H1 (cell line): ENCODE measurements around the gene RBMS2. TPM values are rescaled to one million over a fixed set of nuclear protein-coding genes. Genes with fewer than 3 reads are reported as not detected.

ENCODE experiments used
- CTCF ChIA-PET: fragments of 300-600 bp; sonication (Branson Sonifier 250); formaldehyde crosslinking; loops from one replicate; lab custom pipeline; 2021; ENCODE audit not compliant: partially characterized antibody; lab: Charles Lee
- POLR2A ChIA-PET: fragments of 300-600 bp; sonication (Branson Sonifier 250); formaldehyde crosslinking; loops from one replicate; lab custom pipeline; 2021; ENCODE audit warnings: inconsistent platforms; ENCODE audit not compliant: partially characterized antibody; lab: Charles Lee
- DNase-seq, 2 experiments: peaks; one replicate each; pipeline versions ENCODE4 v3.0.0 to v3.0.0-alpha.2; 2010 to 2022; ENCODE audit warnings: low spot score in 2 of 2, low read depth in 1 of 2, mixed read lengths in 1 of 2
- FAIRE-seq: peaks from 2 replicates; lab custom pipeline; 2011; peaks lifted over from hg19 to GRCh38; lab: Jason Lieb, UNC
- H2AFZ ChIP-seq: 2 replicates; pipeline ENCODE4 v1.8.1; 2012; ENCODE audit warnings: low read length, inconsistent platforms
- H2AK5ac ChIP-seq: 2 replicates; pipeline ENCODE4 v1.6.1; 2013; ENCODE audit warnings: low read depth, low read length
- H2BK120ac ChIP-seq: replicated peaks from 2 replicates; pipeline ENCODE3; 2013; ENCODE audit warnings: low read depth, low read length, inconsistent platforms
- H2BK12ac ChIP-seq: 2 replicates; pipeline ENCODE4 v1.6.1; 2013; ENCODE audit warnings: low read depth, low read length
- H2BK15ac ChIP-seq: 2 replicates; pipeline ENCODE4 v1.6.1; 2013; ENCODE audit warnings: low read length
- H2BK20ac ChIP-seq: 2 replicates; pipeline ENCODE4 v1.6.1; 2013; ENCODE audit warnings: low read length
- H2BK5ac ChIP-seq: 2 replicates; pipeline ENCODE4 v1.6.1; 2013; ENCODE audit warnings: low read depth, low read length
- H3K14ac ChIP-seq: 2 replicates; pipeline ENCODE4 v1.6.1; 2013; ENCODE audit warnings: inconsistent platforms; ENCODE audit not compliant: insufficient read length
- H3K18ac ChIP-seq: 2 replicates; pipeline ENCODE4 v1.6.1; 2013; ENCODE audit warnings: low read length; ENCODE audit errors: extremely low read depth
- H3K23ac ChIP-seq: 2 replicates; pipeline ENCODE4 v1.6.1; 2013; ENCODE audit warnings: inconsistent platforms; ENCODE audit not compliant: insufficient read length
- H3K23me2 ChIP-seq: 2 replicates; pipeline ENCODE4 v1.6.1; 2013; ENCODE audit warnings: low read depth, low read length
- H3K27ac ChIP-seq: 2 replicates; pipeline ENCODE4 v1.6.1; 2011; ENCODE audit warnings: low read depth, low read length, inconsistent platforms
- H3K27me3 ChIP-seq, 4 experiments: replicated peaks in 1 of 4; 1 replicate in 1 of 4; 2 replicates in 3 of 4; pipeline versions ENCODE4 v1.6.1 to v1.8.1; 2011 to 2013; ENCODE audit warnings: low read length in 3 of 4, mild to moderate bottlenecking in 3 of 4, inconsistent platforms in 2 of 4, mixed read lengths in 2 of 4, moderate library complexity in 1 of 4; ENCODE audit not compliant: control insufficient read depth in 3 of 4, insufficient read depth in 3 of 4; ENCODE audit errors: extremely low read depth in 1 of 4
- H3K36me3 ChIP-seq, 4 experiments: 2 replicates each; pipeline versions ENCODE4 v1.6.1 to v1.8.1; 2011 to 2013; ENCODE audit warnings: mild to moderate bottlenecking in 4 of 4, low read length in 3 of 4, moderate library complexity in 2 of 4, control low read depth in 1 of 4, inconsistent platforms in 1 of 4; ENCODE audit not compliant: insufficient read depth in 4 of 4, control insufficient read depth in 2 of 4
- H3K4ac ChIP-seq: replicated peaks from 2 replicates; pipeline ENCODE3; 2013; ENCODE audit warnings: low read length, low read depth, mixed read lengths, inconsistent platforms; ENCODE audit not compliant: insufficient read length
- H3K4me1 ChIP-seq, 4 experiments: replicated peaks in 1 of 4; 1 replicate in 1 of 4; 2 replicates in 3 of 4; pipeline versions ENCODE4 v1.6.1 to v1.8.1; 2011 to 2013; ENCODE audit warnings: low read length in 3 of 4, inconsistent platforms in 2 of 4, mixed read lengths in 1 of 4; ENCODE audit not compliant: insufficient read depth in 4 of 4, control insufficient read depth in 3 of 4
- H3K4me2 ChIP-seq, 2 experiments: 2 replicates each; pipeline versions ENCODE4 v1.6.1 to v1.8.1; 2011 to 2013; ENCODE audit warnings: low read depth in 2 of 2, low read length in 2 of 2, control low read depth in 1 of 2, inconsistent platforms in 1 of 2, mild to moderate bottlenecking in 1 of 2; ENCODE audit not compliant: insufficient read depth in 1 of 2
- H3K4me3 ChIP-seq, 4 experiments: fragments of 200-600, 300-600 bp in 1 of 4; sonication (generic), shearing (Covaris generic), sonication (Bioruptor Twin) in 1 of 4; 2 replicates each; pipeline versions ENCODE4 v1.5.1 to v1.8.1; 2011 to 2016; ENCODE audit warnings: low read length in 4 of 4, low read depth in 3 of 4, control low read depth in 2 of 4, inconsistent platforms in 2 of 4, mild to moderate bottlenecking in 2 of 4, mixed read lengths in 1 of 4, moderate library complexity in 1 of 4; ENCODE audit not compliant: insufficient read depth in 2 of 4; ENCODE audit errors: extremely low read depth in 1 of 4
- H3K56ac ChIP-seq: replicated peaks from 2 replicates; pipeline ENCODE3; 2013; ENCODE audit warnings: low read depth, mild to moderate bottlenecking, mixed read lengths, low read length, inconsistent platforms; ENCODE audit not compliant: insufficient read length
- H3K79me1 ChIP-seq: 2 replicates; pipeline ENCODE4 v1.6.1; 2013; ENCODE audit warnings: low read depth, low read length, control low read depth
- H3K79me2 ChIP-seq, 2 experiments: 2 replicates each; pipeline versions ENCODE4 v1.6.1 to v1.8.1; 2012 to 2013; ENCODE audit warnings: low read length in 2 of 2, mild to moderate bottlenecking in 2 of 2, inconsistent platforms in 1 of 2; ENCODE audit not compliant: insufficient read depth in 2 of 2, control insufficient read depth in 1 of 2
- H3K9ac ChIP-seq, 4 experiments: replicated peaks in 1 of 4; 1 replicate in 1 of 4; 2 replicates in 3 of 4; pipeline versions ENCODE4 v1.6.1 to v1.8.1; 2011 to 2013; ENCODE audit warnings: low read depth in 3 of 4, low read length in 3 of 4, control low read depth in 2 of 4, mild to moderate bottlenecking in 2 of 4, moderate library complexity in 2 of 4, inconsistent platforms in 1 of 4; ENCODE audit errors: extremely low read depth in 1 of 4
- H3K9me3 ChIP-seq, 2 experiments: 2 replicates each; pipeline versions ENCODE4 v1.6.1 to v1.8.1; 2012 to 2013; ENCODE audit warnings: mild to moderate bottlenecking in 2 of 2, moderate library complexity in 2 of 2, control low read depth in 1 of 2, inconsistent platforms in 1 of 2, low read depth in 1 of 2, low read length in 1 of 2, mixed read lengths in 1 of 2; ENCODE audit not compliant: insufficient read depth in 2 of 2
- H4K20me1 ChIP-seq, 2 experiments: replicated peaks in 1 of 2; 2 replicates each; pipeline versions ENCODE3 to v1.8.1; 2011 to 2013; ENCODE audit warnings: inconsistent platforms in 2 of 2, low read length in 2 of 2, mild to moderate bottlenecking in 1 of 2; ENCODE audit not compliant: insufficient read depth in 2 of 2, control insufficient read depth in 1 of 2
- H4K5ac ChIP-seq: 2 replicates; pipeline ENCODE4 v1.6.1; 2013; ENCODE audit warnings: low read length, low read depth, mixed read lengths, inconsistent platforms; ENCODE audit not compliant: insufficient read length
- H4K8ac ChIP-seq: 2 replicates; pipeline ENCODE4 v1.8.0; 2013; ENCODE audit warnings: mild to moderate bottlenecking, moderate library complexity, low read length, inconsistent platforms; ENCODE audit not compliant: insufficient read depth; ENCODE audit errors: extremely low read depth
- H4K91ac ChIP-seq: replicated peaks from 2 replicates; pipeline ENCODE3; 2013; ENCODE audit warnings: low read length, mixed read lengths, inconsistent platforms; ENCODE audit not compliant: insufficient read length
- BACH1 ChIP-seq: IDR thresholded peaks from 2 replicates; pipeline ENCODE4 v1.6.1; 2012; ENCODE audit warnings: low read length, improper control_type of control experiment
- JUN ChIP-seq: IDR thresholded peaks from 2 replicates; pipeline ENCODE4 v1.6.1; 2011; ENCODE audit warnings: low read depth, mild to moderate bottlenecking, improper control_type of control experiment, low read length
- RFX5 ChIP-seq: IDR thresholded peaks from 2 replicates; pipeline ENCODE4 v1.6.1; 2011; ENCODE audit warnings: low read depth, low read length, improper control_type of control experiment, borderline replicate concordance
- RNF2 ChIP-seq: fragments of 200-900, 300-1000 bp; sonication (generic); IDR thresholded peaks from 2 replicates; pipeline ENCODE4 v1.7.1; 2016; ENCODE audit warnings: borderline replicate concordance, low read depth, mild to moderate bottlenecking, antibody characterized with exemption, low read length; ENCODE audit not compliant: poor library complexity, severe bottlenecking; ENCODE audit errors: missing control alignments
- WGBS, 2 experiments: shearing (Covaris generic) in 1 of 2; methylation state at CpG; one replicate each; pipeline versions ENCODE4 v1.1.6 to v1.1.7; 2013 to 2015; ENCODE audit warnings: low lambda C conversion rate in 2 of 2, mixed read lengths in 2 of 2, inconsistent platforms in 1 of 2, low coverage in 1 of 2, missing lambda C conversion rate in 1 of 2; ENCODE audit not compliant: insufficient replicate concordance in 2 of 2, insufficient coverage in 1 of 2, insufficient read length in 1 of 2; ENCODE audit errors: extremely low coverage in 1 of 2, missing lambda C conversion rate in 1 of 2; 5-methylcytosine and 5-hydroxymethylcytosine counted together
- polyA plus RNA-seq, 7 experiments: library from polyadenylated mRNA; depleted of rRNA in 3 of 7; stranded (reverse) in 5 of 7; unstranded in 2 of 7; fragments of >200 nt in 5 of 7; fragments of 200-250 nt in 2 of 7; gene quantifications; 1 replicate in 5 of 7; 2 replicates in 1 of 7; 4 replicates in 1 of 7; pipeline versions ENCODE4 v1.2.1 to v1.2.3, GENCODE V29; 2011 to 2013; ENCODE audit warnings: missing spikeins in 2 of 7, mixed read lengths in 2 of 7
- total RNA-seq: library from RNA; stranded (reverse); fragmentation: NEBNext Ultra II Directional; extraction: Animal tissue kit (Norgen Biotek cat#: 25700); gene quantifications from 2 replicates; pipeline ENCODE4 v1.2.1, GENCODE V29; 2021

Gene RBMS2
- total and polyA plus RNA-seq, 2 of the 8 experiments (the other 6 are each of a cell fraction or from before 2014, with no cell fraction given) = 9.6 to 31.3 TPM

- WGBS, 2 experiments = 79% methylated on average over 4 of the region's 4 CpGs; no CpG with 5 or more reads in 1 of the 2 experiments
- POLR2A ChIA-PET = no interaction called here
Measured at GRCh38 chr12:56542164-56542563, 20.5 kb downstream of the RBMS2 start.

More at GRCh38 chr12:56542164-56542563, 20.5 kb downstream of the RBMS2 start:
- Histone ChIP-seq H3K79me2 (no peaks in the 10 kb centered on the region), H3K56ac (no peak overlapping the region), H4K20me1 (no peaks in the 10 kb centered on the region), H2BK12ac (no peak overlapping the region), H3K27ac (no peak overlapping the region), H3K79me1 (peaks cover 2% of the 10 kb centered on the region; the same call in 1 of the 2 replicates), H2BK120ac (no peak overlapping the region), H3K4me1 (no peaks in the 10 kb centered on the region), H3K14ac (no peak overlapping the region), H4K8ac (no peak overlapping the region), H3K4me3 (no peak overlapping the region), H3K4ac (no peak overlapping the region), H3K18ac (no peak overlapping the region), H3K27me3 (no peaks in the 10 kb centered on the region), H4K5ac (no peak overlapping the region), H2AK5ac (no peak overlapping the region), H3K9ac (no peak overlapping the region), H3K4me2 (no peak overlapping the region), H2BK5ac (no peak overlapping the region), H2BK20ac (no peak overlapping the region), H4K91ac (no peak overlapping the region), H2BK15ac (no peak overlapping the region), H3K23me2 (no peaks in the 10 kb centered on the region), H2AFZ (no peak overlapping the region), H3K36me3 (no peaks in the 10 kb centered on the region), H3K23ac (no peak overlapping the region), H3K9me3 (no peaks in the 10 kb centered on the region)
- no peak for FAIRE-seq
- DNase-seq = no peak
- TF ChIP-seq BACH1 = no peak
- TF ChIP-seq JUN = no peak
- no peak for TF ChIP-seq RFX5
- no peak for TF ChIP-seq RNF2
- CTCF ChIA-PET = interaction anchor here (0.6 to 1.4 kb wide), 5 partner anchors 14 to 617 kb away, joined by 3 to 5 read pairs (median 4); no protein-coding TSS in a partner anchor
